Neuron (in vitro differentiated cells): ENCODE results near the gene BLOC1S4.

Source experiments
- H2AFZ ChIP-seq: one replicate; pipeline ENCODE4 v1.6.1; 2013; ENCODE audit warnings: low read depth, mild to moderate bottlenecking, inconsistent platforms, low read length, moderate library complexity
- H3K27me3 ChIP-seq: one replicate; pipeline ENCODE4 v1.6.1; 2013; ENCODE audit warnings: low read length; ENCODE audit not compliant: insufficient read depth
- H3K36me3 ChIP-seq: one replicate; pipeline ENCODE4 v1.6.1; 2013; ENCODE audit warnings: low read length; ENCODE audit not compliant: insufficient read depth
- H3K4me1 ChIP-seq: one replicate; pipeline ENCODE4 v1.6.1; 2013; ENCODE audit warnings: low read length; ENCODE audit not compliant: insufficient read depth
- H3K4me3 ChIP-seq: 2 replicates; pipeline ENCODE4 v1.5.1; 2013; ENCODE audit warnings: mild to moderate bottlenecking, low read length, moderate library complexity
- H3K9me3 ChIP-seq: one replicate; pipeline ENCODE4 v1.6.1; 2013; ENCODE audit warnings: low read length

The BLOC1S4 gene

DNA sequence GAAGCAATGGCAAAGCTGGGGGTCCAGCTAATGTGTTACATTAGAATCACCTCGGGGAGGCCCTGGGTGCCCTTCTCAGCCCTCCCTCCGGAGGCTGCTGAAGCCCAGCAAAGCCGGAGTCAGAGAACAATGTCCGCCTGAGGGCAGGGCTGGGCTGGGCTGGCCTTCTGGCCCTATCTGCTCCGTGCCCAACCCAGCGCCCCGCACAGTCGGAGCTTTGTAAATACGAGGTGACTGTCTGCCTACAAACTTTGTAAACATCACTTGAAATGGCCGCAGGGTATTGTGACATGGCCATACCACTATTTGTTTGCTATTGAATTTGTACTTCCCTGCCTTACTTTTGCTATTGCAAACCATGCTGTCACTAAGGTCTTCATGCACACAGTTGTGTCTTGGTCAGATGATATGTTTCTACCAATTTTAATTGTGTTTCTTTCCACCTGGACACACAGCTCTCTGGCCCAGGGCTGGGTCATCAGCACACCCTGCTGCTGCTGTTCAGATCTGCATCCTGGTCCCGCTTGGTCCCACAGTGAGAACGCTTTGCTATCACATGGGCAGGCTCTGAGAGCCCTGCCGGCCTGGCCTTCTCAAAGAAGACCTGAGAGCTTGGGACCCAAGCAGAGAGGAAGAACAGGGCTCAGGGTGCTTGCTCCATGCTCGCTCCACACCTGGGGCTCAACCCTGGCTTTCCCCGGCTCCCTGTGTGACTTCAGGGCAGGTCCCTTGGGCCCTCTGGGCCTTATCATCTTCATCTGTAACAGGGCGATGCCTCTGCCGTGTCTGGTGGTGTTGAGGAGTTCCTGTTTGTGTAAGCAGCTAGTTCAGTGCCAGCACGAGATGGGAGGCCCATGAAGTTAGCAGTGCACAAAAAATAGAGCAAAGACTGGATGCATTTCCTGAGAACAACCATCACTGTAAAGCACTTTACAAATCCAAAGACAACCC lies 20.0 kb upstream of the BLOC1S4 start:
- no peaks in the 10 kb centered on the region for H3K4me1 ChIP-seq
- no peak overlapping the region for H2AFZ ChIP-seq
- H3K4me3 ChIP-seq = no peak overlapping the region
- H3K9me3 ChIP-seq = no peaks in the 10 kb centered on the region
- H3K36me3 ChIP-seq = peaks cover 6% of the 10 kb centered on the region
- H3K27me3 ChIP-seq = no peaks in the 10 kb centered on the region

DNA sequence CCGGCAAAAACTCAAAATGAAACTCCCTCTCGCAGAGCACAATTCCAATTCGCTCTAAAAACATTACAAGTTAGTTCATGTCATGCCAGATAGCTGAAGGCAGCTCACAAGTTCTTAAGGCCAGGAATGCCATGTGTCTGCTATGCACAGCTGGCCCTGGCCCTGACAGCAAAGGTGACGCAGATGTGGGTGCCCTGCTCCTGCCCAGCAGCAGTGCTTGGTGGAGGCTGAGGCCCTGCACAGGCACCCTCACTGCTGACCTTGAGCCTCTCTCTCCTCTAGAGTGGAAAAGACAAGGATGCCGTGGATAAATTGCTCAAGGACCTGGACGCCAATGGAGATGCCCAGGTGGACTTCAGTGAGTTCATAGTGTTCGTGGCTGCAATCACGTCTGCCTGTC lies 19.4 kb upstream of the BLOC1S4 start:
- H3K9me3 ChIP-seq = peaks cover 3% of the 10 kb centered on the region

DNA sequence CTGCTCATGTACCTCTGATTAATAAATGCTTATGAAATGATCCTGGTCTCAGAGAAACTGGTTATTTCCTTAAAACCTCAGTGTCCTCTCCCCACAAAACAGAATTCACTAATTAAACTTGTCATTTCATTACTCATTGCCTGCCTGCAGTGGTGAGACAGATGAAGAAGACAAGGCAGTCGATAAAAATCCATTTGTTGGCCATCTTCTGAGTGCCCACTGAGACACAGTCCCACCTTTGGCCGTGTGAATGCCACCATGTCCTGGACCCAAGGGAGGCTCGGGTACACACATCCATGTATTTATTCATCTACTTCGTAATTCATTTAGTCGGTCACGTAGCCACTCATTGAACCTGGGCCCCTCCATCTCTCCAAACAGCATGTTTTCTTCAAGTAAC lies 18.8 kb upstream of the BLOC1S4 start:
- Histone ChIP-seq H3K36me3 (peaks cover 11% of the 10 kb centered on the region), H3K4me3 (no peak overlapping the region), H3K4me1 (no peaks in the 10 kb centered on the region), H3K27me3 (no peaks in the 10 kb centered on the region), H3K9me3 (peaks cover 5% of the 10 kb centered on the region), H2AFZ (no peak overlapping the region)

More for the DNA sequence above, 19.4 kb upstream of the BLOC1S4 start:
- H3K36me3 ChIP-seq = peaks cover 6% of the 10 kb centered on the region
- no peaks in the 10 kb centered on the region for H3K4me1 ChIP-seq
- H3K4me3 ChIP-seq = no peak overlapping the region
- H2AFZ ChIP-seq = no peak overlapping the region
- no peaks in the 10 kb centered on the region for H3K27me3 ChIP-seq

DNA sequence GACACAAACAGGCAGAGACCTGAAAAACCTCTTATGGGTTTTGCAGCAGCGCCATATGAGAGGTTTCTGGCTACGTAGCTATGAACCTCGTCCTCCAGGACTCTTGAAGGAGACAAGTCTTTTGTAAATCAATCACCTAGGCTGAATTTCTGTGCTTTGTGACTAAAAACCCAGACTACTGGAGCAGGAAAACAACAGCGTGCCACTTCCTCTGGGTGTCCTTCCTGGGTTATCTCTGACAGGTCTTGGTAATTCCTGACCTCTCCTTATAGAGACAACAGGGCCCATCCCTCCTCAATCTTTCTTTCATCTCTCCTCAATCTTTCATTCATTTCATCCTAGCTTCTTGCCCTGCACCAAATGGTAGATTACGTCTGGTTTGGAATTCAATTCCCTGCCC lies 16.6 kb upstream of the BLOC1S4 start:
- Histone ChIP-seq H3K4me3 (no peak overlapping the region), H2AFZ (no peak overlapping the region), H3K9me3 (peaks cover 16% of the 10 kb centered on the region), H3K27me3 (no peaks in the 10 kb centered on the region), H3K4me1 (no peaks in the 10 kb centered on the region), H3K36me3 (peaks cover 25% of the 10 kb centered on the region)

DNA sequence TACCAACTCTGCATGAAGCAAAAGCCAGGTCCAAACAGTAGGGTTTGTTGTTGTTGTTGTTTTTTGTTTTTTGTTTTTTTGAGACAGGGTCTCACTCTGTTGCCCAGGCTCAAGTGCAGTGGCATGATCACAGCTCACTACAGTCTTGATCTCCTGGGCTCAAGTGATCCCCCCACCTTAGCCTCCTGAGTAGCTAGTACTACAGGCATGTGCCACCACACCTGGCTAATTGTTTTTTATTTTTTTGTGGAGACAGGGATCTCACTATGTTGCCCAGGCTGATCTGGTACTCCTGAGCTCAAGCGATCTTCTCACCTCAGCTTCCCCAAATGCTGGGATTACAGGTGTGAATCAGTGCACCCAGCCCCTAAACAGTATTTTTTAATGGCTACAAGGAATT lies 16.1 kb upstream of the BLOC1S4 start:
- Histone ChIP-seq H3K27me3 (no peaks in the 10 kb centered on the region), H3K4me3 (no peak overlapping the region), H3K4me1 (no peaks in the 10 kb centered on the region), H2AFZ (no peak overlapping the region), H3K36me3 (peaks cover 25% of the 10 kb centered on the region), H3K9me3 (peaks cover 16% of the 10 kb centered on the region)

DNA sequence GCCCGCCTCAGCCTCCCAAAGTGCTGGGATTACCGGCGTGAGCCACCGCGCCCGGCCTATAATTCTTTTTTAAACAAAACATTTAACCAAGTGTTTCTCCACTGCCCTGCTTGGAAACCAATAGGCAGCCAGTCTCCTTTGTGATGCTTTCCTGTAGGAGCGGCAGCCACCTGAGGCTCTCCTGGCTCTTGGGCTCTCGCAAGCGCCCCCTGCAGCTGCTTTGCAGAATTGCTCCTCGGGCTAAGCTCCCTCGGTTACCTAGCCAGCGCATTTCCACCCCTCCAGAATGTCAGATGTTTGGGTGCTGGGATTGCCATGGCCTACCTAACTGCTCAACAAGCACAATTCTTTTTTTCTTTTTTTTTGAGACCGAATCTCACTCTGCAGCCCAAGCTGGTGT lies 14.6 kb upstream of the BLOC1S4 start:
- no peaks in the 10 kb centered on the region for H3K4me1 ChIP-seq
- H3K9me3 ChIP-seq = peaks cover 20% of the 10 kb centered on the region
- H3K4me3 ChIP-seq = no peak overlapping the region
- H2AFZ ChIP-seq = no peak overlapping the region
- H3K36me3 ChIP-seq = peaks cover 33% of the 10 kb centered on the region
- H3K27me3 ChIP-seq = no peaks in the 10 kb centered on the region

DNA sequence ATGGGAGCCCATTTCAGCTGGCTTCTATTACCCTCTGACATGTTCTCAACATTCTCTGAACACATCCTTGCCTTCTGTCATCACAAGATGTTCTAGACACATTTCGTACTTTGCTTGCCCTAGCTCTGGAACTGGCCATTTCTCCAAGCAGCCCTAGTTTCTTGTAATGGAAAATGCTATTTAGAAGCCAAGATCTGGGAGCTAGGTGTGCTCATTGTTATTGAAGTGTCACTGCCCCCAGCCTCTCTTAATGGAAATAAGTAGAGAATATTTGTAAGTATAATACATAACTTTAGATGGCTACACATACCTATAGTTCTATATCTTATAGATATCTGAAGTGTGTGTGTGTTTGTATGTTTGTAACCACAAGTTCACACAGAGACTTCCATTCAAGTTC lies 13.2 kb upstream of the BLOC1S4 start:
- Histone ChIP-seq H3K36me3 (peaks cover 40% of the 10 kb centered on the region), H3K4me1 (peaks cover 9% of the 10 kb centered on the region), H3K27me3 (no peaks in the 10 kb centered on the region), H2AFZ (no peak overlapping the region), H3K9me3 (peaks cover 20% of the 10 kb centered on the region), H3K4me3 (no peak overlapping the region)

DNA sequence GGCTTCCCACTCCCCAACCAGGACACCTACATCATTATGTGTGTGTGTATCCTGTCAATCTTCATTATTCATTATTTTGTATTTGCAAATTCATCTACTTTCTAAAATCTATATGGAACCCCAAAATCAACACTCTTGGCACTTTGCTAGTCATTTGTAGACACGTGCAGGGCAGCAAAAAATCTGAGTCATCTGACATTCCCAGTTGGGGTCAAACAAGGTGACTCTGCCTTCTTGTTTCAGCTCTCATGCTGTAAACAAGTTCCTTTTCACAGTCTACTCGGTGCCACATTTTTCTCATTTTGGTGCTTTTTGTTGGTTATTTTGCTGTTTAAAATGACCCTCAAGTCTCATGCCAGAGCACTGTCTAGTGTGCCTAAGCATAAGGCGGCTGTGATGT lies 12.2 kb upstream of the BLOC1S4 start:
- no peak overlapping the region for H3K4me3 ChIP-seq
- H3K36me3 ChIP-seq = peaks cover 44% of the 10 kb centered on the region
- no peak overlapping the region for H2AFZ ChIP-seq
- H3K27me3 ChIP-seq = no peaks in the 10 kb centered on the region
- peaks cover 16% of the 10 kb centered on the region for H3K4me1 ChIP-seq
- peaks cover 20% of the 10 kb centered on the region for H3K9me3 ChIP-seq

DNA sequence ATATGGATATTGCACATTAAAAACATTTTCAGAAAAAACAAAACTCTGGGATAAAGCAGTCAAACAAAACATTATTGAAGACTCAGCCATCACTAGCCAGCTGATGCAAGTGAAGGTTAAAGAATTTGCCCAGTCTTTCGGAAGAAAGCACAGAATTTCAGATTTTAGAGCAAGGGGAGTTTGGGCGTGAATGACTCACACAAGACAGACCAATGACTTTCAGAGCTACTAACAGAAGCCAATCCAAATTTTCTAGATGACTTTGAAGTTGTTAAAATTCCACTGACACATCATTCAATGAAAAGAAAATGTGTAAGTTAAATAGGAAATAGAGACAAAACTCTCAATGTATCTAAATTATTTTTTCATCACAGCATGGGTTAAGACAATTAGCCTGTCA lies 10.3 kb upstream of the BLOC1S4 start:
- Histone ChIP-seq H3K36me3 (peaks cover 38% of the 10 kb centered on the region), H3K27me3 (no peaks in the 10 kb centered on the region), H3K9me3 (peaks cover 20% of the 10 kb centered on the region), H3K4me3 (no peak overlapping the region), H2AFZ (no peak overlapping the region), H3K4me1 (peaks cover 21% of the 10 kb centered on the region)

DNA sequence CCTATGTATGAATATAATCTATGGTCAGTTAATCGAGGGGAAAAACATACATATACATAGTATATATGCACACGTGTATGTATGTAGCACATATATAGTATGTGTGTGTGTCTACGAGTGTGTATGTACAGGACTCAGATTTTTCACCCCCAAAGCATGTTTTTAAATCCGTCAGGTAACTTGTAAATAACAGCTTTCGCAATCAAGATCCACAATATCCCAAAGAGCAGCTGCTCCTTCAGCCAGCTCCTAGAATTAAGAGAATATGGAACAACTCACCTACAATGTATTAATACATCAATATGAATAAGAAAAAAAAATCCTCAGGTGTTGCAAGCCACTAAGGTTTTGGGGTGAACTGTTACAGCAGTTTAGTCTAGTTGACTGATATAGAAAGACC lies 9.8 kb upstream of the BLOC1S4 start:
- no peak overlapping the region for H2AFZ ChIP-seq
- no peaks in the 10 kb centered on the region for H3K27me3 ChIP-seq
- peaks cover 21% of the 10 kb centered on the region for H3K4me1 ChIP-seq
- H3K9me3 ChIP-seq = peaks cover 20% of the 10 kb centered on the region
- peaks cover 38% of the 10 kb centered on the region for H3K36me3 ChIP-seq
- no peak overlapping the region for H3K4me3 ChIP-seq

DNA sequence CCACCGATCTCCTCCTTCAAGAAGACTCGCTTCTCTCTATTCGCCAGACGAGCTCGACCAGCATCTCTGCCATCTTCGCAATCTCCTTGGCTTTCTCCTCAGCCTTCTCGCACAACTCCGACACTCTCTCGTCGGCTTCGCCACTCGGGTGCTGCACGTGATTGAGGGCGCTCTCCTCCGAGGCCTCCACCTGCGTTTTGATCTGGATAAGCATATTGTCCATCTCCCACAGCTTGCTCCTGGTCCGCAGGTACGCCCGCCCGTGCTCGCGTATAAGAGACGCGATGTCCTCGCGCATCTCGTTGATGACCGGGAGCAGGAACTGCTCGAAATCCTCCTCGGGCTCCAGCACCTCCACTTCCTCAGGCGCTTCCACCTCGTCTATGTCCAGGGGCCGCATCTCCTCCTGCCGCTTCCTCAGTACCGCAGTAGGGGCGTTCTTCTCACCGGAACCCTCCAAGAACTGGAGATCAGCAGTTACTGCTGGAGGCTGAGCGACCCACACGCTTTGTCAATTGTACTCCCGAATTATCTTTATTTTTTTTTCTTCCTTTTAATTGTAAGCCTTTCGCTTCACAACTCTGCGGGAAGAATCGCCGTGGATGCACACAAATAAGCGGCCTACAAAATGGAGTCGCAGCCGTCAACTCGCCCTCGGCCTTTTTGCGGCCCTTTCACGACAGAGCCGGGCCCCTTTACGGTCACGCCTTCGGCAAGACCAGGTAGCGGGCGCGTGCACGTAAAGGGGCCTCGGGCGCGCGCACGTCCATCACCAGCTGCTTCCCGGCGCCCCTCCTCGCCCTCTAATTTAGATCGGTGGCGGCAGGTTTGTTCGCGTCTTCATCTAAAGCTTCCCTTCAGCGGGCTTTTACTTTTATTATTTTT lies 6.5 kb upstream of the BLOC1S4 start, which contains the start of gene MRFAP1L1:
TSS of gene MRFAP1L1 (minus strand) at position 636 of the 885 bp plus-strand sequence. CDS start at position 400, 236 bp downstream.
- H3K9me3 ChIP-seq = peaks cover 4% of the 10 kb centered on the region
- H2AFZ ChIP-seq = peak within 1 kb of the TSS; percentile 81
- peak within 1 kb of the TSS; percentile 92 for H3K4me3 ChIP-seq
- H3K4me1 ChIP-seq = peaks cover 21% of the 10 kb centered on the region
- peaks cover 19% of the 10 kb centered on the region for H3K36me3 ChIP-seq
- H3K27me3 ChIP-seq = no peaks in the 10 kb centered on the region

DNA sequence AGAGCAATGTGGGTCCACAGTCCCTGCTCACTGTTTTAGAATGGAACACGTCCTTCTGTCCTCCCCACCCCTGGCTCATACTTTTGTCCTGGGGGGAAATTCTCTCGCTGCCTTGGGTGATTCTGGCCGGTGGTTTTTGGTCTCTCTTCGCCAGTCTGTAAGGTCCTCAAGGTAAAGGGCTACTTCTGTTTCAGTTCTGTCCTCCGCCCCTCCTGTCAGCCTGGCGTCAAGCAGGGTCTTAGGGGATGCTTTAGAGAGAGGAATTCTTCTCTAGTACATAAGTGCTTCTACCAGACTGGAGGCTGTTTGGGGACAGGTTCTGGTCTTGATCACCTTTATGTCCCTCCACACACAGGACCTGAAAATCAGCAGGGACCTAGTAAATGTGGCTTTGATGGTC lies 5.7 kb upstream of the BLOC1S4 start:
- Histone ChIP-seq H3K4me1 (peaks cover 21% of the 10 kb centered on the region), H3K27me3 (no peaks in the 10 kb centered on the region), H3K9me3 (peaks cover 2% of the 10 kb centered on the region), H3K36me3 (peaks cover 15% of the 10 kb centered on the region), H3K4me3 (peak overlapping the region; percentile 92), H2AFZ (peak overlapping the region; percentile 81)

DNA sequence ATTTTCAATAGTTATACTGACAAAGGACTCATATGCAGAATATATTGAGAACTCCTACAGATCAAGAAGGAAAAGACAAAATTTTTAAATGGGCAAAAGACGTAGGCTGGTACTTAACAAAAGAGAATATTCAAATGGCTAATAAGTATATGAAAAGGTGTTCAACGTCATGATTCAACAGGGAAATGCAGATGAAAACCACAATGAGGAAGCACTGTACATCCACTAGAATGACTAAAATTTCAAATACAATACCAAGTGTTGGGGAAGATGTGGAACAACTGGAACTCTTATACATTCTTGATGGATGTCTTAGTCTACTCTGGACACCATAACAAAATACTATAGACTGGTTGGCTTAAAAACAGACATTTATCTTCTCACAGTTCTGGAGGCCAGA lies 5.0 kb upstream of the BLOC1S4 start:
- no peak overlapping the region for H2AFZ ChIP-seq
- H3K4me3 ChIP-seq = no peak overlapping the region
- no peaks in the 10 kb centered on the region for H3K27me3 ChIP-seq
- H3K9me3 ChIP-seq = no peaks in the 10 kb centered on the region
- H3K36me3 ChIP-seq = peaks cover 13% of the 10 kb centered on the region
- peaks cover 24% of the 10 kb centered on the region for H3K4me1 ChIP-seq
